ENCODE measurements around the gene CHD3.

DNA sequence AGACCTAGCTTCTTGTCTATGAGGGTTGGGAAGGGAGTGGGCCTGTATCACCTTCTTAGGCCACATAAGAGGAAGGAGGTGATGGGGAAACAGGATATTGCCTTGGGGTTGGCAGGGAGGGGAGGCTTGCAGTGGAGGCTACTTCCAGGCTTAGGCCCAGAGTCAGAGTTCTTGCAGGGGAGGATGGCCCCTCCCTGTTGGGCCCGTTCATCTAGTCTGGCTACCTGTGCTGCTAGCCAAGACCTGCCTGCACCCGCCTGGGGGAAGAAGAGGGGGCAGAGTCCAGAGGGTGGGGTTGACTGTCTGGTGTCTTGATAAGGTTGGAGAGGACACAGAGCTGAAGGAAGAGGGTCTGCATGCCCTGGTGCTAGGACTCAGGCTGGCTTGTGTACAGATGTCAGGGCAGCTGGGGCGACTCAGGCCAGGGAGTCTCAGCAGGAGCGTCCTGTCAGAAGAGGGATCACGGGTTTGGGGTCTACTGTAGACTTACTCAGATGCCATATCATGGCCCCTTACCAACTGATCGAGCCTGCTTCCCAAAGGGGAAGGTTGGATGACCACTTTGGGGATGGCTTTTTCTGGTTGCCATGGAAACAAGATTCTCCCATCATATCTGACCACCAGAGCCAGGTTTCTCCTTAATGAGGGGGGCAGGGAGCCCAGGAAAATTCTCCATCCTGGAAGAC is 49.3 kb upstream of the CHD3 start:
- TF ChIP-seq REST (IDR thresholded peaks at IDR 0.05; ENCODE audit: low read depth), result no peak
- no peak for TF ChIP-seq YY1 (IDR thresholded peaks at IDR 0.05; ENCODE audit: low read depth)
- no peak for TF ChIP-seq CREB1 (IDR thresholded peaks at IDR 0.05; ENCODE audit: low read depth)
- no peak for TF ChIP-seq EP300 (IDR thresholded peaks at IDR 0.05; ENCODE audit: borderline replicate concordance)
- no peak for TF ChIP-seq RAD21 (IDR thresholded peaks at IDR 0.05; ENCODE audit: low read depth)
- no peak for TF ChIP-seq ZBTB7A (IDR thresholded peaks at IDR 0.05; ENCODE audit: low read depth)
- TF ChIP-seq EGR1 (IDR thresholded peaks at IDR 0.05), result no peak
